Skin of body (tissue), 2 donors: Measurements from ENCODE around the gene CORIN. TPM values are rescaled to one million over a fixed set of nuclear protein-coding genes. Genes with fewer than 3 reads are reported as not detected.

Experiments used
- DNase-seq: peaks from one replicate; lab custom pipeline; 2025; lab: John Stamatoyannopoulos, UW
- total RNA-seq: library from RNA; depleted of rRNA; stranded (reverse); fragments of >200 nt; gene quantifications from one replicate; pipeline ENCODE4 v1.2.3, GENCODE V29; 2014

Gene CORIN
- total RNA-seq, 1 donor from 2014 or later, result 11.8 TPM

DNA sequence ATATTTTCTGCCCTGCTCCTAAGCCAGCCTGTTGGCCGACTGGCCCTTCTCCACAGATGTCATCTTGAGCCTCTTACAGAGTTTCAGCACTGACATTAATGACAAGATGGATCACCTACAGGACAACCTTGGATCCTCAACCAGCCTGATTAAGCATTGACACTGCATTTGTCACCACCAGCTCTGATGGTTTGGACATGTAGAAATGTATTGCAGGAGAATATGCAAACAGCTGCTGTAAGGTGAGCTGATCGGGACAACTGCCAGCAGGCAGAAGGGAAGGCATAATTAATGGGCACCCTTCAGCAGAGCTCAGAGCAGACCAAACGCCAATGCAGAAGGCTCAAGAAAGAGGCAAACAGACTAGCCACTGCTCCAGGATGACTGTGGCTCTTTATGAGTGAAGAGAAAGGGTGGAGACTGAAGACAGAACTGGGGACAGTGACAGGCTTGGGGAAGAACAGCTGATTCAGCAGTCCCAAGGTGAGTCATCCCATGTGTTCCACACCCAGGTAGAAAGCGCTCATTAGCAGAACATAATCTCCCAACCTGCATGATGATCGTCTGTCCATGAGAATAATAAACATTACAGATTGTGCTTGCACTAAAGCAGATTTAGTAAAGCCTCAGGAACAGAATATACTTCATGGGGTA, 6.7 kb downstream of the CORIN start:
- no peak for DNase-seq

DNA sequence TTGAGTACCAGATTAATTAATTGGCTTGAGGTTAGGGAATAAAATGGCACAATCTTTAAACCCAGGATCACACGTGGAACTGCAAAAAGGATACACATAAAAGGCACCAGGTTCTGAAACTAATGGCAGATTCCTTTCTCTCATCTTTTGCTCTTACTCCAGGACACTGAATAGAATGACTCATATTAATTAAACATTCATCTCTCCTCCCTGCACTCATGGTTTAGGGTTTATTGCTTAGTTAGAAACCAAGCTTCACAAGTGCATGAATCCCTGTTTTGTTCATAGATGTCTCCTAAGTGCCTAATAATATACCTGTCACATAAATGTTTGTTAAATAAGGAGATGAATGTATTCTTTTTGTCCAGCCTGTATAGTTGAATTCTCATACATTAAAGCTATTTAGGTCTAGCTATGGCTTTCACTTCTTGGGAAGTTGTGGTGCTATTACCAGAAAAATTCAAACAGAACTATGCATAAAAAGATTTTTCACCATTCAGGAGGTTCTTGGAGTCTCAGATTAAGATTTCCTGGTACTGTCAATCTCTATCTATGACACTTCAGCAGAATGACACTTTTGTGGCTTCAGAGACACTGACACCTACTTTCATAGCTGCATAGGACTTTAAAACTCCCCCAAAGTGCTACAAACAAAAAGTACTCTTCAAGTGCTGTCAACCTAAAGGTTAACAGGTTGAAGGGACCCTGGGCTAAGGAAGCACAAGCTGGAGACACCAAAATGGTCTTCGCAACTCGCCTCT, 7.4 kb downstream of the CORIN start:
- DNase-seq, result no peak

DNA sequence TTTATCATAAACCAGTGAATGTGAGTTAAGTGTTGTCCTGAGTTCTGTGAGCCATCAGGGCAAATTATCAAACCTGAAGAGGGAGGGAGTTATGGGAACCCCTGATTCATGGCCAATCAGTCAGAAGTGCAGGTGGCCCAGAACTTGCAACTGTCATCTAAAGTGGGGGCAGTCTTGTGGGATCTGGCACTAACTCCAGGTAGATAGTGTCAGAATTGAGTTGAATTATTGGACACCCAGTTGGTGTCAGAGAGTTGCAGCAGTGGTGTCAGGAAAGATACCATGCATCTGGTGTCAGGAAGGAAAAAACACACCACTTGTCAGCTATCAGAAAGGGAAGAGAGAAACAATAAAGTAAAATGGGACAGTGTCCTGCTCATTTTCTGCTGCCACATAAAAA, 8.4 kb downstream of the CORIN start:
- DNase-seq, result no peak

DNA sequence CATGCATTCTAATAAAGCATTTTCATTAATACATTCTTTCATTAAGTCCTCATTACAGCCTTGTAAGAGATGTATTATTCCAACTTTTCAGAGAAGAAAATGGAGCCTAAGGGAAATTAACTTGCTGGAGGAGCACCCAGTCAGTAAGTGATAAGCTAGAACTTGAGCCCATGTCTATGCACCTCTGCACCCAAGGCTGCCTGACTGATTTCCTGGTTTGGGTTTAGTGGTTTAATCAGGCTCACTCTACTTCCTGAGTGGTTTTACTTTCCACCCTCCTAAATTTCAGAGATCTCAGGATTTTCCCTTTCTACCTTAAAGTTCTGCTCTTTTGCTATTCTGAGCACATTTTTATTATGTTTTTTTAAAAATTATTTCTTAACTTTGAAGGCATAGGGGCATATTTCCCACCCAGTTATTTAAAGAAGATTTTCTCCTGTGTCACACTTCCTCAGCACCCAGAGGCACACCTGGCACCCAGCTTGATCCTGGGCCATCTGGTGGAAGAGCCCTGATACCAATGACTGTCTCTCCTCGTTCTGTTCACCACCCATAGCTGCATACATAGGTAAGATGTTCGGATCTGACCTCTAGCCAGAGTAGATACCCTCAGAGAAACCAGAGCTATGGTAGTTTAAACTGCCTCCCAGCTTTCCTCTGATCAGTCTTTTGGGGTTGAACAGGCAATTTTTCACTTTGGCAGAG, 10.4 kb downstream of the CORIN start:
- DNase-seq, result no peak

DNA sequence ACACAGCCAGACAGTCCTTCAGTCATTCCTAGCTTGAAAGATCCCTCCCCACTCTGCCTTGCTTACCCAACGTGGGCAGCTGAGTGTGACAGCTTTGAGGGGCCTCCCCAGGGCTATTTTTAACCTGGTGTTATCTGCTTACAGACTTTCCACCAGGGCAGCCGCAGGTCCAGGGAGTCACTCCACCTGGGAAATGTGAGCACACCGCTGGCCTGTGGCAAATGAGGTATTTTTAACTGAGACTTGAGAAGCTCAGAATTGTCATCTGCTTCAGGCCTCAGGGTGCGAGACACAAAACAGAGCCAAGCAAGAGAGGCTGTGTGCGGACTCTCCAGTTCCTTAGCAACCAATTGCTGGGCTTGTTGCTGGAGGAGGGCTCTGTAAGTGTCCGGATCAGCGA, 13.0 kb downstream of the CORIN start:
- no peak for DNase-seq

DNA sequence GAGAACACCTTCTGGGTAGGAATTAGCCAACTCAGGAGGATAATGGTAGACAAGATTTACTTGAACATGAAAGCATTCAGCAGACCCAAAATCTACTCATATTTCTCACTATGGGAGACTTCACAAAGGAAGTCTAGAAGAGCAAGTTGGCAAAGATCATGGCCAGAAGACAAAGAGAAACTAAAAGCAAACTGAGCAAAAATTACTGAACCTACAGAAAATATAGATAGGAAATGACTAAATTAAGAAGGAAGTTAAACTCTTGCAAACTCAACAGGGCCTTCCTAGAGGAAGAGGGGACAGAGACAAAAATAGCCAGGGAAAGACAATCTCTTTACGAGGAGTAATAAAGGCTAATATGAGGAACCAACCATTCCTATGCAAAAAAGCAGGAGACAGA, 18.7 kb downstream of the CORIN start:
- DNase-seq, result no peak

DNA sequence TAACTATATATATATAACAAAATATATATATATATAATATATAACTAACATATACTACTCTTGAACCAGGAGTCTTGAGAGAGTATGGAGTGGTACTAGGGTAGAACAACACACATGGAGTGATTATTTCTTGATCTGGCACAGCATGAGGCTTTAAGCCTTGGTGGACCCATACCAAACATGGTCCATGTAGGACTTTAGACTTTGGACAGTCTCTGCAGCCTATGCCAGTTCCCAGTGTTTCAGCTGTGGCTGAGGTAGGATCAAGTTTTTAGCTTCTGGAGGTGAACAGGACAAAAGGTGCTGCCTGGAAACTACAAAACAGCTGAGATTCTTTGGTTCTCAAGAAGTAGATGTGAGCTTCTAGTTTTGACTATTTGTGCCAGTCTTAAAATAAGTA, 20.6 kb downstream of the CORIN start:
- no peak for DNase-seq

DNA sequence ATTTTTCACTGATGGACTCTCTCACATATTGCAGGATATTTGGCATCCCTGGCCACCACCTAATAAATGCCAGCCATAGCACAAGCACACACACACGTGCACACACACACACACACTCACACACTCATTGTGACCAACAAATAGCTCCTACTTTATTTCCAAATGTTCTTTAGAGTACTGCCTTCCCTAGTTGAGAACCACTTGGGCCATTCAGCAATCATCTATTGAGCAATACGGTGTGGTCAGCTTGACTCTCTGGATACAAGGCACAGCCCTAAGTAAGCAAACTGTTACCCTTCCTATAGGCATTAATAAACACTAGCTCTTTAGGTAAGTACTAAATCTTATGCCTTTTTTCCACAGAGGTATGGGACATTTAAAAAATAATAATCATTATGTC, 21.1 kb downstream of the CORIN start:
- no peak for DNase-seq

DNA sequence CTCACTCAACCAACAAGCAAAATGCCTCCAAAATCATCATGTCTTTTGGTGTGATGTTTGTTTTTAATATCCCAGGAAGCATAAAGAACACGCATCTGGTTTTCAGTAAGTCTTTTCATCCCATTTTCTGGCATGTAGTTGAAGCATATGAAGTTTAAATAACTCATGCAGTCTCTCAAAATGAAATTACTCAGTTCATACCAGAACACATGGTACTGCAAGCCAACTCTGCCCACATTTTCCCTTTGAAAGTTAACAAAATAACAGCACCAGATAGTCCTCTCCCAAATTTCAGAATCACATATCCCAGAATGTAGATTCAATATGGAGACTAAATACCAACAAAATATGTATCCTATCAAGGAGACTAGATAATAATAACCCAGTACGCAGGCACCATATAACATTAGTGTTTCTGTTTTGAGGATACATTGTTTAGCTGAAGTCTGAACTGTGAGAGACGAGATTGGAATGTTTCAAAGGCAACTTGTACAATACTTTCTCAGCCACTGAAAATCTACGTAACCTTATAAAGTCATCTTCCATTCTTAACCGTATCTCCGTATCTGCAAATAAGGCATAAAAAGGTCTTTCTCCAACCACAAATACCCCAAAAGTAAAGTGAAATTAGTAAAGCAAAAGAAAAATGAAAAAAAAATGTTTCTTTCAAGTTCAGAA, 23.1 kb downstream of the CORIN start:
- peak; percentile 82 for DNase-seq

DNA sequence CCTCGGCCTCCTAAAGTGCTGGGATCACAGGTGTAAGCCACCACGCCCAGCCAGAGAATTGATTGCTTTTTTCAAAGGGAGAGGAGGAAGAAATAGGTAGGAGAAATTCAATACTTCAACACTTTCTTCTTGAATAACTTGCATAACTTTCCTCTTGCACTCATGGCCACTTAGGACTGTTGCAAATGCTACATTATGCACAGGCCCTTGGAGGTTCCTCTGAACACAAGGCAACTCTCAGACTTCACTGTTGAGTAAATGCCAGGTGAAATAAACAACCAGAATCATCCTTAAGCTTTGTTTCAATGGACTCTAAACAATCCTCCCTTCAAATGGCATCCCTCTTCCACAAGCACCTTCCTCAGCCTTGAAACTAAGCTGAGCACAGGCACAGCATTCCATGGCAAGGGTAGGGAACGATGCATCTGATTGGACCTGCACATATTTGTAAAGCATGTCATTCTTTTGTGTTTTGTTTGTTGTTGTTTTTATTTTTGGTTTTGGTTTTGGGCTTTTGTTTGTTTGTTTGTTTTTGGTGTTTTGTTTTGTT, 28.1 kb downstream of the CORIN start:
- DNase-seq, result no peak

DNA sequence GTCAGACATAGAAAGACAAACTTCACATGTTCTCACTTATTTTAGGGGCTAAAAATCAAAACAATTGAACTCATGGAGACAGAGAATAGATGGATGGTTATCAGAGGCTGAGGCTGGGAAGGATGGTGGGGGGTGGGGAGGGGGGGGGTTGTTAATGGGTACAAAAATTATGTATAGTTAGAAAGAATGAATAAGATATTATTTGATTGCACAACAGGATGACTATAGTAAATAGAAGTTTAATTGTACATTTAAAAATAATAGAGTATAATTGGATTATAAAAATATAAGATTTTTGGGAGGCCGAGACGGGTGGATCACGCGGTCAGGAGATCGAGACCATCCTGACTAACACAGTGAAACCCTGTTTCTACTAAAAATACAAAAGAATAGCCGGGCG, 33.3 kb downstream of the CORIN start:
- DNase-seq, result no peak

DNA sequence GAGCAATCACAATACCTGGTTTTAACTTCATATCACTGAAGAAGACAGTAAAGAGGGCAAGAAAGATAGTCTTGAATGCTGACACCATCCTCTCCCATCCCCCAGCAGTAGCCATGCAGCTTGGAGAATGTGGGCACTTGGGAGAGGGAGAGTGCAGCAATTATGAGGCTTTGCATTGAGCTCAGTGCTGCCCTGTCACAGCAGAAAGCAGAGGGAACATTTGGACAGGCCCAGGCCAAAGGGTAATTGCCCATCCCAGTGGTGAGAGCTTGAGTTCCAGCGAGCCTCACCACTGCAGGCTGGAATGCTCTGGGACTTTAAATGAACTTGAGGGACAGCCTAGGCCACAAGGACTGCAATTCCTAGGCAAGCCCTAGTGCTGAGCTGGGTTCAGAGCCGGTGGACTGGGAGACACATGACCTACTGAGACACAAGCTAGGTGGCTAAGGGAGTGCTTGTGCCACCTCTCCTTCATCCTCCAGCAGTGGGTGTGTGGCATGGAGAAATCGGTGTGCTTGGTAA, 36.3 kb downstream of the CORIN start:
- no peak for DNase-seq

DNA sequence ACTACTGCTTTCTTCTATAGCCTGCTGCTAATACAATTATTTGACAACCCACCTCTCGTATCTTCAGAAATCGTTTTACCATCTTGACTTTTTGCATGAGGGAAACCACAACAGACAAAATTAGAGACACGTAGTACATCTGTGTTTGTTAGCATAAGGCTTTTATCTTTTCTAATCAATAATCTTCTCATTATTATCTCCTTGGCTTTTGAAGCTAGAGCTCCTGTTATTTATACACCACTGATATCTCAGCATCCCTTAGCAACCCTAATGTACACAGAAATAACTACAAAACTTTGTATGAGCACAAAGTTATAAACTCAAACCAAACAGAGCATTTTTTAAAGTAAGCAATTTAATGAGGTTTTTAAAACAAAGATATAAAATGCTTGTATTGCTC, 39.7 kb downstream of the CORIN start:
- no peak for DNase-seq

DNA sequence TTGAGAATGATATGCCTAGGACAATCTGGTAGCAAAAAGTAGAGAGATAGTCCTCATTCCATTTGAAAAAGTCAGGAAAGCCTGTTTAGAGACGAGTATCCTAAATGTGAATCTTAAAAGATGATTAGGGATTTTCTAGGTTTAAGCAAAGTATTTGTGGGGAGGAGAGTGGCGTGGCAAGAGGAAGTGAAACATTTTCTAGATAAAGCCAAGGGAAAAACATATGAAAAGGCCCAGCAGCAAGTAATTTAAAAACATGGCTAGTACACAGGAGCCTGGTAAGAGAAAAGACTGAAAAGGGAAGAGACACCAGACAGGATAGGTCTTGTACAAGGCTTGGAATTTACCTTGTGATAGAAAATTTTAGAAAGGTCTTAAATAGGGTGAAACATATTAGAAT, 45.9 kb downstream of the CORIN start:
- no peak for DNase-seq

DNA sequence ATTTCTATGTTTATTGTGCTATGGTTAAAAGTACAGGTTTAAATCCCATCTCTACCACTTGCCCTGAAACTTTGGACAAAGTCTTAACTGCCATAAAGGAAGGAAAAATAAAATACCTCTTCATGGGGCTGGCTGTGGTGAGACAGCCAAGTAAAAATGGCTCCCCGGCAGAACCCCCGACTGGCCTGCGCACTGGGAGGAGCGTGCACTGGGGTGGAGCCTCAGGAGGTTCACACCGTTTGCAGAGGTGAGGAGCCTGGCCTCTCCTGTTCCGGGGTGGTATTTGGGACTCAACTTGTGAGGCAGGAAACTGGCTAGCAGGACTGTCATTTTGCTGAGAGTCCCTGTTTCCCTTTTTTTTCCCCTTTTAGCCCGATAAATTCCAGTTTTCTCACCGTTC, 47.8 kb downstream of the CORIN start:
- no peak for DNase-seq

DNA sequence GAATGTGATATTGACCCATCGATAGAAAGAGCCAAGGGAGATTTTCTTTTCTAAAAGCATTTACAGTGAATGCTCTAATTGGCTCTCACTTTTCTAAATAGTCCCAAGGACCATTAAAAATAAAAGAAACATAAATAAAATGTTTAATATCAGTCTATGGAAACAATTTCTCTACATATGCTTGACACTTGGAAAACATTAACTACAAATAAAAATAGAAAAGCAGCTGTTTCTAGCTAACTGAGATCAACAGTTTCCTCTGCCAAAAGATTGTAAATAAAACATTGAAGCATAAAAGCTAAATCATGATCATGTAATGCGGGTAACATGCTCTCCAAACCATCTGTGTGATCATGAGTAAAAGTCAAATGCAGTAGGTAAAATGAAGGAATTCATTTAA, 49.7 kb downstream of the CORIN start:
- DNase-seq, result peak; percentile 72

DNA sequence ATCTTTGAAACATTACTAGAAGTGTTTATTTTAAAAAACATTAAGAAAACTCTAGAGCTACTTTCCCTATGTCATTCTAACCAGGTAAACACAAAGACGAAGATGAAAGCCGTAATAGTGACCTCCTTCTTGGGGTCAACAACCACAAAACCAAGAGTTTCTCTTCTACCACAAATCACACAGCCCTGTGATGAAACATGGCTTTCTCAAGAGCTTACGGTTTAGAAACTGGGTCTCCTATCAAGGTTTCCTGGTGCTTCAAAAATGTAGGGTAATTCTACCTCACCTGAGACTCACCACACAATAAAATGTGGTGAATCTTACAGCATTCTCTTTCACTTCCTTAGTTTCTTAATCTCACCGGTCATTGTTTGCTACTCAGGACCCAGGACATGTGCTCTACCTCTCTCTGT, 50.9 kb downstream of the CORIN start:
- no peak for DNase-seq

DNA sequence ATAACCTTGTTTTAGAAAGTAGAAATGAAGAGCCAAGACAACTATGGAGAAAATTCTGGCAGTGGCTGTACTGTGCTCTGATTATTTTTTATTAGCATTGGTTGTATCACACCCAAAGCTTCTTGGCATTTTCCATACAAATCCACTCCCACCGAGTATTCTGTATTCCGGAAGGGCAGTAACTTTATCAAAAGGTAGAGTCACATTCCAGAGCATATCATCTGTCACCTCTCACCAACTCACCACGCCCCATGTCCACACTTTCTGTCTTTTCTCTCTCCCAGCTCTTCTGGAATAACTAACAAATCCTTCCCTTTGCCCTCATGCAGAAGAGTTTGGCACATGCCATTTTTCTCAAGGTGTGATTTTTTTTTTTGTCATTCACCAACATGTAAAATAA, 52.7 kb downstream of the CORIN start:
- no peak for DNase-seq

DNA sequence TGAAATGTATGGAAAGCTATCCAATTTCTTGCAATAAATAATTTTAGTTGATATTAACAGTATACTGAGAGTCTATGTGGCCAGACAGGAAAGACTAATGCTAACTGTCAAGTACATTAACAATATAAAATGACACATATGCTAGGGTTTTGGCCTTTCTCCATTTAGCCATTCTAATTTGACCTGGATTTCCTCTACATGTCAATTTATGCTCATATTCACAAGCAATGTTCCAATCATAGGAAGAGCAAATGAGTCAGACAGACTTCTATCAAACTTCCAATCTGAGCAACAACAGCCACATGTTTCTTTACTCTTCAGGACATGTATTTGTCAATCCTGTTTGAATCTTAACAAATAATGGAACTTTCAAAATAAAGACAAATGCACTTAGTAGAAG, 53.6 kb downstream of the CORIN start:
- DNase-seq, result no peak

DNA sequence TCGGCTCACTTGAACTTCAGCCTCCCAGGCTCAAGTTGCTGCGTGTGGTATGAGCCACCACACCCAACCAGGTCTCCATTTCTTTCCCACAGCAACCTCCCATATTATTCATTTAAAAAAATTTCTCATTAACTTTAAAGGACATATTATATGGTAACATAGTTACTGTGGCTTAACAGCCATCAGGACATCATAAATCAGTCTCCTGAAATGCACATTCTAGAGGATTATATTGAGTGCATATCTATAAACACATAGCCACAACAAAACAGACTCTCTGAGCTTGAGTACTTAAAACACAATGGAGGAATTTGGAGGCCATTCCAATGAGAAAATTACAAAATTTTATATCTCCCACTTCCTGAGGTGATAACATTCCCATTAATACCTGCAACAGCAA, 61.5 kb downstream of the CORIN start:
- DNase-seq, result no peak

DNA sequence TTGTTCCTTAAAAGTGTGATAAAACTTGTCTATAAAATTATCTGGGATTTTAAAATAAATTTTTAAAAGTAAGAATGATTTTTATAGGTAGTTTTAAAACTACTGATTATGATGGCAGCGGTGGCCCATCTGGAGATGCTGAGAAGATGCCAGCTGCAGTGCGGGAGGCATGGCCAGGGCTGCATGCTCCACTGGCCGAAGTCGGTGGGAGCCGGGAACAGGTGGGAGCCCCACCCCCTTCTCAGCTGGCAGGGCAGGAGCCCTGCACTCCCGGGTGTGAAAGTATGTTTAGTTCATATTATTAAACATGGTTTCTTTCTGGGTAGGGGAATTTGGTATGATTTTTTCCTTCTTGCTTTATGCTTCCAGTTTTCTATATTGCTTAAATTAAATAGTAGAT, 63.8 kb downstream of the CORIN start:
- no peak for DNase-seq

DNA sequence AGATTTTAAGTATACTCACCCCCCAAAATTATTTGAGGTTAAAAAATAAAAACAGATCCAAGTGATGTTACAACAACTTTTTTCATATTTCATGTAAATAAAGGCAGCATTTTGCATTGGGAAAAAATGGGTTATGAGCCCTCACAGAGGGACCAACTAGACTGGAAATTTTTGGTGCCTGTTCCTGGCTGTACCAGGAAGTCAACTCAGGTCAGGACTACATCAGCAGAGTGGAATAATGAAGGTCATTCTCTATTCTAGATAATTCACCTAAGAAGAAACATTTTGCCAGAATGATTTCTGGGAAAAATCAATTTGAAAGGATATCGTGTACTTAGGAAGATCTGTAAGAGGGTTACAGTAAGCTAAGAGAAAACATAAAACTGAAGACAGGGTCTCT, 66.8 kb downstream of the CORIN start:
- no peak for DNase-seq
